OCI-LY7 (cell line): Measurements from ENCODE around the gene GNL1. TPM values are rescaled to one million over a fixed set of nuclear protein-coding genes. Genes with fewer than 3 reads are reported as not detected.
A peak's percentile ranks its signal among the peaks of the same experiment; 100 is the strongest.

Experiments
- BruUV-seq: library from RNA; stranded (reverse); fragments of 400-500 nt; replicated peaks from 2 replicates; lab custom pipeline; 2021; lab: Mats Ljungman, UMichigan
- CTCF ChIA-PET: fragments of 300-600 bp; sonication (Branson Sonifier 250); formaldehyde crosslinking; loops from one replicate; lab custom pipeline; 2022; ENCODE audit warnings: antibody characterized with exemption; ENCODE audit not compliant: unreplicated experiment; lab: Charles Lee
- POLR2A ChIA-PET: fragments of 300-600 bp; sonication (Branson Sonifier 250); formaldehyde crosslinking; loops from one replicate; lab custom pipeline; 2022; ENCODE audit warnings: antibody characterized with exemption; lab: Charles Lee
- DNase-seq: peaks from one replicate; pipeline ENCODE4 v3.0.0-alpha.2; 2015; ENCODE audit warnings: low spot score
- H2AFZ ChIP-seq: fragments of 200-600 bp; sonication (generic), shearing (Covaris generic); 2 replicates; pipeline ENCODE4 v1.6.1; 2014; ENCODE audit warnings: mild to moderate bottlenecking, antibody characterized with exemption, low read length, moderate library complexity
- H3K27ac ChIP-seq: fragments of 200-600 bp; sonication (generic); 2 replicates; pipeline ENCODE4 v1.5.1; 2014; ENCODE audit warnings: mixed run types, low read depth, mild to moderate bottlenecking, moderate library complexity, low read length, inconsistent platforms; ENCODE audit not compliant: poor library complexity, severe bottlenecking
- H3K36me3 ChIP-seq: fragments of 200-600 bp; sonication (generic); 2 replicates; pipeline ENCODE4 v1.6.1; 2014; ENCODE audit warnings: mild to moderate bottlenecking, antibody characterized with exemption, low read length, moderate library complexity, mixed read lengths; ENCODE audit not compliant: insufficient read depth
- H3K4me1 ChIP-seq: fragments of 200-600 bp; sonication (generic); 2 replicates; pipeline ENCODE4 v1.5.1; 2014; ENCODE audit warnings: mild to moderate bottlenecking, low read length; ENCODE audit not compliant: insufficient read depth, poor library complexity, severe bottlenecking
- H3K4me2 ChIP-seq: fragments of 200-600 bp; sonication (generic); 2 replicates; pipeline ENCODE4 v1.6.1; 2014; ENCODE audit warnings: mild to moderate bottlenecking, low read length
- H3K4me3 ChIP-seq: fragments of 200-600 bp; sonication (generic); 2 replicates; pipeline ENCODE4 v1.5.1; 2014; ENCODE audit warnings: mild to moderate bottlenecking, low read depth, low read length; ENCODE audit not compliant: poor library complexity, severe bottlenecking
- H3K79me2 ChIP-seq: fragments of 200-600 bp; sonication (generic); 2 replicates; pipeline ENCODE4 v1.6.1; 2016; ENCODE audit warnings: low read depth, mild to moderate bottlenecking, low read length, moderate library complexity, mixed read lengths; ENCODE audit not compliant: insufficient read depth
- H3K9me2 ChIP-seq: fragments of 200-600 bp; sonication (generic); 2 replicates; pipeline ENCODE4 v1.6.1; 2016; ENCODE audit warnings: mild to moderate bottlenecking, low read length, mixed read lengths; ENCODE audit not compliant: insufficient read depth
- H3K9me3 ChIP-seq: fragments of 200-600 bp; sonication (generic); 2 replicates; pipeline ENCODE4 v1.6.1; 2014; ENCODE audit warnings: mild to moderate bottlenecking, mixed run types, low read length, mixed read lengths
- H4K20me1 ChIP-seq: fragments of 200-600 bp; sonication (generic); 2 replicates; pipeline ENCODE4 v1.6.1; 2014; ENCODE audit warnings: mild to moderate bottlenecking, antibody characterized with exemption, low read length, moderate library complexity, mixed read lengths; ENCODE audit not compliant: insufficient read depth
- EZH2phosphoT487 ChIP-seq: fragments of 200-600 bp; sonication (generic); IDR thresholded peaks from 2 replicates; pipeline ENCODE4 v1.6.1; 2018; ENCODE audit warnings: low read depth, borderline replicate concordance, mild to moderate bottlenecking, mixed run types, antibody characterized with exemption, low read length, moderate library complexity, mixed read lengths
- intact Hi-C: fragments of 100-400 bp; cut with micrococcal nuclease; formaldehyde crosslinking; loops from one replicate; pipeline ENCODE4 v1.10.0; 2022; ENCODE audit not compliant: unreplicated experiment
- total RNA-seq, 2 experiments: library from RNA; depleted of rRNA in 1 of 2; stranded (reverse); fragments of >200 nt in 1 of 2; shearing (Covaris generic) in 1 of 2; gene quantifications; 2 replicates each; pipeline ENCODE4 v1.2.3, GENCODE V29; 2014 to 2022
- TF ChIP-seq, protein P1 (sequence below): fragments of 200-600 bp; sonication (generic); conservative IDR thresholded peaks from 2 replicates; pipeline ENCODE4 v1.5.1; 2014; ENCODE audit warnings: mild to moderate bottlenecking, antibody characterized with exemption, low read length, moderate library complexity, mixed read lengths

Gene GNL1
- total RNA-seq, 2 experiments from 2014 or later, result 66.4 to 114 TPM

DNA sequence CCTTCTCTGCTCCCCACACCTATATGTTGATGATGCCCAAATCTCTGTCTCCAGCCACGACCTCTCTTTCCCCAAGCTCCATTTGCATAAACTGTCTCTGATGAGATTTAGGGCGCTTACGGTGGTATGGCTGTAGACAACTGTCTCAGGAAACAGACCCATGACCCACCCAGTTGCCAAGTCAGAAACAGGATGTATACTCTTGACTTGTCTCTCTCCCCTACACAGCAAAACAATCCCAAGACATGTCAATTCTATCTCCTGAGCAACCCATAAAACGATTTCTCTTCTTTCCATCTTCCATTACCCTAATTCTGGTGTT is 13.9 kb downstream of the GNL1 start:
- Histone ChIP-seq H3K4me3 (peak overlapping the region; percentile 46), H3K79me2 (no peaks in the 10 kb centered on the region), H3K36me3 (peaks cover 36% of the 10 kb centered on the region), H3K9me3 (no peaks in the 10 kb centered on the region), H3K27ac (peak overlapping the region; percentile 20), H3K4me1 (peaks cover 15% of the 10 kb centered on the region), H2AFZ (peak overlapping the region; percentile 37; the same call in 1 of the 2 replicates), H3K4me2 (peak overlapping the region; percentile 64), H4K20me1 (no peaks in the 10 kb centered on the region), H3K9me2 (no peaks in the 10 kb centered on the region)
- no TSS peak for BruUV-seq
- ChIA-PET POLR2A (interaction anchor here (0.7 to 1.3 kb wide), 2 partner anchors 38 to 73 kb away, joined by 3 read pairs; no protein-coding TSS in a partner anchor), CTCF (interaction anchor here (1.6 kb wide), 1 partner anchor 60 kb away, joined by 7 read pairs; no protein-coding TSS in a partner anchor)
- TF ChIP-seq EZH2phosphoT487, result no peak
- TF ChIP-seq, protein P1, sequence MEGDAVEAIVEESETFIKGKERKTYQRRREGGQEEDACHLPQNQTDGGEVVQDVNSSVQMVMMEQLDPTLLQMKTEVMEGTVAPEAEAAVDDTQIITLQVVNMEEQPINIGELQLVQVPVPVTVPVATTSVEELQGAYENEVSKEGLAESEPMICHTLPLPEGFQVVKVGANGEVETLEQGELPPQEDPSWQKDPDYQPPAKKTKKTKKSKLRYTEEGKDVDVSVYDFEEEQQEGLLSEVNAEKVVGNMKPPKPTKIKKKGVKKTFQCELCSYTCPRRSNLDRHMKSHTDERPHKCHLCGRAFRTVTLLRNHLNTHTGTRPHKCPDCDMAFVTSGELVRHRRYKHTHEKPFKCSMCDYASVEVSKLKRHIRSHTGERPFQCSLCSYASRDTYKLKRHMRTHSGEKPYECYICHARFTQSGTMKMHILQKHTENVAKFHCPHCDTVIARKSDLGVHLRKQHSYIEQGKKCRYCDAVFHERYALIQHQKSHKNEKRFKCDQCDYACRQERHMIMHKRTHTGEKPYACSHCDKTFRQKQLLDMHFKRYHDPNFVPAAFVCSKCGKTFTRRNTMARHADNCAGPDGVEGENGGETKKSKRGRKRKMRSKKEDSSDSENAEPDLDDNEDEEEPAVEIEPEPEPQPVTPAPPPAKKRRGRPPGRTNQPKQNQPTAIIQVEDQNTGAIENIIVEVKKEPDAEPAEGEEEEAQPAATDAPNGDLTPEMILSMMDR, result no peak
- peak; percentile 61 for DNase-seq
- intact Hi-C loops, result loop anchor here (5.0 kb wide), 2 partner anchors 130 to 190 kb away; partner anchors contain the start of gene DHX16

GRCh38 chr6:30541515-30542403 is 14.5 kb downstream of the GNL1 start:
- TF ChIP-seq EZH2phosphoT487, result no peak
- TF ChIP-seq, protein P1, result peak; percentile 100
- ChIA-PET CTCF (interaction anchor here (0.6 to 1.6 kb wide), 6 partner anchors 9 to 143 kb away, joined by 3 to 7 read pairs (median 4); no protein-coding TSS in a partner anchor), POLR2A (interaction anchor here (0.7 to 1.4 kb wide), 4 partner anchors 38 to 74 kb away, joined by 3 to 5 read pairs (median 3); no protein-coding TSS in a partner anchor)
- peak overlapping the region; percentile 64 for H3K4me2 ChIP-seq
- peak overlapping the region; percentile 46 for H3K4me3 ChIP-seq
- no TSS peak for BruUV-seq
- H3K36me3 ChIP-seq, result peaks cover 30% of the 10 kb centered on the region
- H4K20me1 ChIP-seq, result no peaks in the 10 kb centered on the region
- H3K27ac ChIP-seq, result peak overlapping the region; percentile 20
- intact Hi-C loops, result loop anchor here (1.0 to 5.0 kb wide), 4 partner anchors 55 to 191 kb away; partner anchors contain the start of gene DHX16
- peak overlapping the region; percentile 37; the same call in 1 of the 2 replicates for H2AFZ ChIP-seq
- H3K9me2 ChIP-seq, result no peaks in the 10 kb centered on the region
- no peaks in the 10 kb centered on the region for H3K9me3 ChIP-seq
- H3K79me2 ChIP-seq, result no peaks in the 10 kb centered on the region
- peaks cover 15% of the 10 kb centered on the region for H3K4me1 ChIP-seq
- DNase-seq, result peak; percentile 87
